Fibroblast of lung (primary cell): ENCODE data around the gene ZW10. TPM values are rescaled to one million over a fixed set of nuclear protein-coding genes. Genes with fewer than 3 reads are reported as not detected.

Experiments
- DNase-seq, 2 donors: peaks; one replicate each; pipeline versions ENCODE4 v3.0.0 to v3.0.0-alpha.2; 2010; ENCODE audit warnings: low read depth in 2 of 2
- H2AFZ ChIP-seq: 2 replicates; pipeline ENCODE4 v1.5.1; 2012; ENCODE audit warnings: low read length, control low read depth, inconsistent platforms
- H3K27ac ChIP-seq: 2 replicates; pipeline ENCODE4 v1.5.1; 2011; ENCODE audit warnings: low read length, control low read depth; ENCODE audit not compliant: insufficient read depth
- H3K27me3 ChIP-seq: 2 replicates; pipeline ENCODE4 v1.5.1; 2011; ENCODE audit warnings: mild to moderate bottlenecking, low read length; ENCODE audit not compliant: control insufficient read depth, insufficient read depth
- H3K36me3 ChIP-seq: 2 replicates; pipeline ENCODE4 v1.5.1; 2011; ENCODE audit warnings: low read length; ENCODE audit not compliant: control insufficient read depth, insufficient read depth
- H3K4me1 ChIP-seq: 2 replicates; pipeline ENCODE4 v1.5.1; 2011; ENCODE audit warnings: low read length; ENCODE audit not compliant: control insufficient read depth, insufficient read depth; ENCODE audit errors: extremely low read depth
- H3K4me2 ChIP-seq: 2 replicates; pipeline ENCODE4 v1.5.1; 2011; ENCODE audit warnings: low read length, control low read depth; ENCODE audit not compliant: insufficient read depth; ENCODE audit errors: extremely low read depth
- H3K4me3 ChIP-seq, 4 experiments: fragments of 200-600 bp in 1 of 4; sonication (generic) in 1 of 4; replicated peaks in 1 of 4; 2 replicates each; pipeline ENCODE4 v1.5.1; 2011 to 2016; ENCODE audit warnings: low read length in 4 of 4, low read depth in 3 of 4, mild to moderate bottlenecking in 3 of 4, control low read depth in 2 of 4, inconsistent platforms in 1 of 4, mixed read lengths in 1 of 4; ENCODE audit not compliant: insufficient read depth in 1 of 4; ENCODE audit errors: control extremely low read depth in 1 of 4
- H3K79me2 ChIP-seq: 2 replicates; pipeline ENCODE4 v1.5.1; 2012; ENCODE audit warnings: mild to moderate bottlenecking, low read length, inconsistent platforms; ENCODE audit not compliant: control insufficient read depth, insufficient read depth
- H3K9ac ChIP-seq: 2 replicates; pipeline ENCODE4 v1.5.1; 2011; ENCODE audit warnings: mild to moderate bottlenecking, low read length, control low read depth; ENCODE audit not compliant: insufficient read depth
- H3K9me3 ChIP-seq: 2 replicates; pipeline ENCODE4 v1.5.1; 2012; ENCODE audit warnings: low read depth, low read length; ENCODE audit not compliant: control insufficient read depth, insufficient read depth
- H4K20me1 ChIP-seq: 2 replicates; pipeline ENCODE4 v1.5.1; 2011; ENCODE audit warnings: low read length; ENCODE audit not compliant: control insufficient read depth, insufficient read depth; ENCODE audit errors: extremely low read depth
- CTCF ChIP-seq, 2 donors: IDR thresholded peaks in 1 of 2; conservative IDR thresholded peaks in 1 of 2; 1 replicate in 1 of 2; 2 replicates in 1 of 2; pipeline ENCODE4 v1.5.1; 2011 to 2012; ENCODE audit warnings: low read length in 2 of 2, control low read depth in 1 of 2, inconsistent platforms in 1 of 2, low read depth in 1 of 2, mild to moderate bottlenecking in 1 of 2
- EZH2 ChIP-seq: IDR thresholded peaks from 2 replicates; pipeline ENCODE4 v1.5.1; 2012; ENCODE audit warnings: low read length, control low read depth, mild to moderate bottlenecking; ENCODE audit errors: missing control alignments
- polyA plus RNA-seq, 2 donors: library from polyadenylated mRNA; depleted of rRNA in 1 of 2; stranded (reverse) in 1 of 2; unstranded in 1 of 2; fragments of >200 nt; gene quantifications; 2 replicates each; pipeline ENCODE4 v1.2.1, GENCODE V29; 2011 to 2012; ENCODE audit warnings: missing spikeins in 1 of 2
- total RNA-seq: library from RNA; depleted of rRNA; stranded (reverse); fragments of >200 nt; gene quantifications from 2 replicates; pipeline ENCODE4 v1.2.1, GENCODE V29; 2014

The ZW10 gene
- total and polyA plus RNA-seq, 2 donors (not counting 1 experiment from before 2014, with no cell fraction given) = 13.5 to 15.4 TPM

GRCh38 chr11:113698515-113698914 is 75.0 kb downstream of the ZW10 start:
- no peak overlapping the region for H3K4me2 ChIP-seq
- no peak overlapping the region for H3K9ac ChIP-seq
- H2AFZ ChIP-seq = no peak overlapping the region
- TF ChIP-seq CTCF (conservative IDR thresholded peaks at IDR 0.05 in 1 of 2, IDR thresholded peaks at IDR 0.05 in 1 of 2; ENCODE audit: low read depth in 1 of 2, low read length in 2 of 2) (no peak), EZH2 (no peak)
- H4K20me1 ChIP-seq = no peaks in the 10 kb centered on the region
- H3K79me2 ChIP-seq = no peaks in the 10 kb centered on the region
- no peaks in the 10 kb centered on the region for H3K36me3 ChIP-seq
- no peak overlapping the region for H3K4me3 ChIP-seq
- no peaks in the 10 kb centered on the region for H3K4me1 ChIP-seq
- H3K27me3 ChIP-seq = no peaks in the 10 kb centered on the region
- no peak overlapping the region for H3K27ac ChIP-seq
- DNase-seq = no peak
- no peaks in the 10 kb centered on the region for H3K9me3 ChIP-seq

- DNase-seq = peak in 1 of 2 donors; percentile 51
- H3K4me3 ChIP-seq = no peak overlapping the region
- H3K36me3 ChIP-seq = no peaks in the 10 kb centered on the region
- no peaks in the 10 kb centered on the region for H3K27me3 ChIP-seq
- no peaks in the 10 kb centered on the region for H4K20me1 ChIP-seq
- H3K79me2 ChIP-seq = no peaks in the 10 kb centered on the region
- no peaks in the 10 kb centered on the region for H3K9me3 ChIP-seq
- H2AFZ ChIP-seq = no peak overlapping the region
- H3K27ac ChIP-seq = no peak overlapping the region
- no peak for TF ChIP-seq CTCF (conservative IDR thresholded peaks at IDR 0.05 in 1 of 2, IDR thresholded peaks at IDR 0.05 in 1 of 2; ENCODE audit: low read depth in 1 of 2, low read length in 2 of 2)
- no peak for TF ChIP-seq EZH2
- no peaks in the 10 kb centered on the region for H3K4me1 ChIP-seq
- no peak overlapping the region for H3K4me2 ChIP-seq
- H3K9ac ChIP-seq = no peak overlapping the region
Measured at GRCh38 chr11:113697756-113698407, 75.6 kb downstream of the ZW10 start.

- H2AFZ ChIP-seq = no peak overlapping the region
- no peak for TF ChIP-seq EZH2
- TF ChIP-seq CTCF (conservative IDR thresholded peaks at IDR 0.05 in 1 of 2, IDR thresholded peaks at IDR 0.05 in 1 of 2; ENCODE audit: low read depth in 1 of 2, low read length in 2 of 2) = no peak
- no peaks in the 10 kb centered on the region for H3K36me3 ChIP-seq
- H3K79me2 ChIP-seq = no peaks in the 10 kb centered on the region
- no peak overlapping the region for H3K4me2 ChIP-seq
- H3K9ac ChIP-seq = no peak overlapping the region
- no peaks in the 10 kb centered on the region for H3K9me3 ChIP-seq
- H3K27me3 ChIP-seq = no peaks in the 10 kb centered on the region
- no peak overlapping the region for H3K4me3 ChIP-seq
- H3K4me1 ChIP-seq = no peaks in the 10 kb centered on the region
- H3K27ac ChIP-seq = no peak overlapping the region
- no peak for DNase-seq
- H4K20me1 ChIP-seq = no peaks in the 10 kb centered on the region
Measured at GRCh38 chr11:113697111-113697510, 76.4 kb downstream of the ZW10 start.
